SK-N-SH (cell line): Measurements from ENCODE around the gene CLEC10A.

ENCODE experiments used
- CTCF ChIP-seq: fragments of 200-600 bp; sonication (generic); IDR thresholded peaks from 2 replicates; pipeline ENCODE4 v1.6.1; 2017; ENCODE audit warnings: antibody characterized with exemption, mild to moderate bottlenecking, moderate library complexity
- FOXM1 ChIP-seq: IDR thresholded peaks from 2 replicates; pipeline ENCODE4 v1.4.0; 2012; ENCODE audit warnings: low read depth, mild to moderate bottlenecking
- JUND ChIP-seq: IDR thresholded peaks from 2 replicates; pipeline ENCODE4 v1.4.0; 2012
- POLR2AphosphoS5 ChIP-seq: IDR thresholded peaks from 2 replicates; pipeline ENCODE4 v1.6.1; 2012; ENCODE audit warnings: low read depth, low read length
- RFX5 ChIP-seq: IDR thresholded peaks from 2 replicates; pipeline ENCODE4 v1.6.1; 2012; ENCODE audit warnings: mild to moderate bottlenecking, improper control_type of control experiment, low read length
- SIN3A ChIP-seq: IDR thresholded peaks from 2 replicates; pipeline ENCODE4 v1.6.1; 2012; ENCODE audit warnings: low read depth, mild to moderate bottlenecking, low read length, moderate library complexity, borderline replicate concordance
- TCF12 ChIP-seq: IDR thresholded peaks from 2 replicates; pipeline ENCODE4 v1.4.0; 2012

- TF ChIP-seq CTCF (no peak), FOXM1 (no peak), SIN3A (no peak), TCF12 (no peak), RFX5 (no peak), POLR2AphosphoS5 (no peak), JUND (no peak)
Observed at GRCh38 chr17:7097940-7098339, 17.9 kb upstream of the CLEC10A start.
